ENCODE results near the gene PARL. TPM values are rescaled to one million over a fixed set of nuclear protein-coding genes. Genes with fewer than 3 reads are reported as not detected.

PARL gene
- total and polyA plus RNA-seq, 10 of the 15 experiments (the other 5 are each of a cell fraction or from before 2014, with no cell fraction given) = 49.7 to 113 (median 77.2) TPM

- no peaks in the 10 kb centered on the region for H3K4me1 ChIP-seq (ENCODE audit: control insufficient read depth, insufficient read depth, low read length)
- no peak overlapping the region for H2AFZ ChIP-seq (ENCODE audit: control insufficient read depth, low read depth, low read length)
- ATAC-seq = no peak
- H3K79me2 ChIP-seq (ENCODE audit: control insufficient read depth, insufficient read depth, low read length) = no peaks in the 10 kb centered on the region
- 48% methylated on average over 14 of the region's 14 CpGs for WGBS (ENCODE audit: insufficient coverage, insufficient replicate concordance, low lambda C conversion rate, missing lambda C conversion rate)
- ChIA-PET POLR2A (no interaction called here), RAD21 (ENCODE audit: unreplicated experiment) (no interaction called here), SMC1A (ENCODE audit: uncharacterized antibody, unreplicated experiment) (no interaction called here), CTCF (no interaction called here)
- no peaks in the 10 kb centered on the region for H3K27me3 ChIP-seq (replicated peaks in 1 of 2; ENCODE audit: control insufficient read depth in 2 of 2, insufficient read depth in 2 of 2, low read length in 1 of 2)
- no peaks in the 10 kb centered on the region for H4K20me1 ChIP-seq (ENCODE audit: control insufficient read depth, insufficient read depth)
- DNase-seq (ENCODE audit: low read depth, low spot score) = no peak
- FAIRE-seq = no peak
- no peaks in the 10 kb centered on the region for H3K36me3 ChIP-seq (ENCODE audit: control insufficient read depth in 2 of 2, insufficient read depth in 2 of 2, low read length in 1 of 2)
- no peaks in the 10 kb centered on the region for H3K9me3 ChIP-seq (replicated peaks; ENCODE audit: control insufficient read depth, insufficient read depth, low read length)
- TF ChIP-seq CHD2 (IDR thresholded peaks at IDR 0.05; ENCODE audit: borderline replicate concordance, low read depth, low read length) (no peak), SKIL (IDR thresholded peaks at IDR 0.05; ENCODE audit: low read depth, poor library complexity, severe bottlenecking) (no peak), ZSCAN29 (IDR thresholded peaks at IDR 0.05) (no peak), MXI1 (IDR thresholded peaks at IDR 0.05; ENCODE audit: low read depth, low read length) (no peak)
- TF ChIP-seq, protein P1, sequence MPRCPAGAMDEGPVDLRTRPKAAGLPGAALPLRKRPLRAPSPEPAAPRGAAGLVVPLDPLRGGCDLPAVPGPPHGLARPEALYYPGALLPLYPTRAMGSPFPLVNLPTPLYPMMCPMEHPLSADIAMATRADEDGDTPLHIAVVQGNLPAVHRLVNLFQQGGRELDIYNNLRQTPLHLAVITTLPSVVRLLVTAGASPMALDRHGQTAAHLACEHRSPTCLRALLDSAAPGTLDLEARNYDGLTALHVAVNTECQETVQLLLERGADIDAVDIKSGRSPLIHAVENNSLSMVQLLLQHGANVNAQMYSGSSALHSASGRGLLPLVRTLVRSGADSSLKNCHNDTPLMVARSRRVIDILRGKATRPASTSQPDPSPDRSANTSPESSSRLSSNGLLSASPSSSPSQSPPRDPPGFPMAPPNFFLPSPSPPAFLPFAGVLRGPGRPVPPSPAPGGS (IDR thresholded peaks at IDR 0.05; ENCODE audit: borderline replicate concordance, insufficient read depth, low read depth, low read length, poor library complexity, severe bottlenecking) = no peak
- TF ChIP-seq, protein P2, sequence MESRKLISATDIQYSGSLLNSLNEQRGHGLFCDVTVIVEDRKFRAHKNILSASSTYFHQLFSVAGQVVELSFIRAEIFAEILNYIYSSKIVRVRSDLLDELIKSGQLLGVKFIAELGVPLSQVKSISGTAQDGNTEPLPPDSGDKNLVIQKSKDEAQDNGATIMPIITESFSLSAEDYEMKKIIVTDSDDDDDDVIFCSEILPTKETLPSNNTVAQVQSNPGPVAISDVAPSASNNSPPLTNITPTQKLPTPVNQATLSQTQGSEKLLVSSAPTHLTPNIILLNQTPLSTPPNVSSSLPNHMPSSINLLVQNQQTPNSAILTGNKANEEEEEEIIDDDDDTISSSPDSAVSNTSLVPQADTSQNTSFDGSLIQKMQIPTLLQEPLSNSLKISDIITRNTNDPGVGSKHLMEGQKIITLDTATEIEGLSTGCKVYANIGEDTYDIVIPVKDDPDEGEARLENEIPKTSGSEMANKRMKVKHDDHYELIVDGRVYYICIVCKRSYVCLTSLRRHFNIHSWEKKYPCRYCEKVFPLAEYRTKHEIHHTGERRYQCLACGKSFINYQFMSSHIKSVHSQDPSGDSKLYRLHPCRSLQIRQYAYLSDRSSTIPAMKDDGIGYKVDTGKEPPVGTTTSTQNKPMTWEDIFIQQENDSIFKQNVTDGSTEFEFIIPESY (IDR thresholded peaks at IDR 0.05) = no peak
- H3K27ac ChIP-seq (ENCODE audit: control insufficient read depth, insufficient read depth) = no peak overlapping the region
- H3K9ac ChIP-seq (ENCODE audit: control insufficient read depth, insufficient read depth, low read length) = no peak overlapping the region
- no peak overlapping the region for H3K4me2 ChIP-seq (ENCODE audit: control insufficient read depth, insufficient read depth)
- BruUV-seq (replicated peaks) = no TSS peak
- intact Hi-C loops (cut with micrococcal nuclease; ENCODE audit: unreplicated experiment) = no loop called here
- H3K4me3 ChIP-seq = no peak overlapping the region
- in situ Hi-C loops (cut with MboI) = no loop called here
Measured at GRCh38 chr3:183909030-183909600, 24.4 kb upstream of the PARL start.
